Neuronal stem cell (in vitro differentiated cells): ENCODE measurements around the gene UBA6.

ENCODE experiments used
- DNase-seq: peaks from one replicate; pipeline ENCODE4 v3.0.0-alpha.2; 2013; ENCODE audit warnings: low spot score
- H2AFZ ChIP-seq: one replicate; pipeline ENCODE4 v1.6.1; 2013; ENCODE audit warnings: mild to moderate bottlenecking, low read length, inconsistent platforms
- H2AK5ac ChIP-seq: 2 replicates; pipeline ENCODE4 v1.6.1; 2013; ENCODE audit warnings: low read depth, mild to moderate bottlenecking, inconsistent platforms, low read length, moderate library complexity, mixed read lengths
- H2BK120ac ChIP-seq: 2 replicates; pipeline ENCODE4 v1.6.1; 2013; ENCODE audit warnings: low read depth, mild to moderate bottlenecking, inconsistent platforms, low read length, moderate library complexity, mixed read lengths
- H2BK12ac ChIP-seq: one replicate; pipeline ENCODE4 v1.6.1; 2013; ENCODE audit warnings: low read length, inconsistent platforms
- H2BK15ac ChIP-seq: 2 replicates; pipeline ENCODE4 v1.6.1; 2013; ENCODE audit warnings: mild to moderate bottlenecking, low read length, inconsistent platforms, mixed read lengths
- H2BK5ac ChIP-seq: one replicate; pipeline ENCODE4 v1.6.1; 2013; ENCODE audit warnings: inconsistent platforms, mild to moderate bottlenecking, low read length, moderate library complexity
- H3K14ac ChIP-seq: one replicate; pipeline ENCODE4 v1.6.1; 2013; ENCODE audit warnings: low read length, inconsistent platforms
- H3K18ac ChIP-seq: 2 replicates; pipeline ENCODE4 v1.6.1; 2013; ENCODE audit warnings: low read length, inconsistent platforms
- H3K23ac ChIP-seq: 2 replicates; pipeline ENCODE4 v1.6.1; 2013; ENCODE audit warnings: low read depth, mild to moderate bottlenecking, mixed read lengths, low read length, inconsistent platforms; ENCODE audit not compliant: poor library complexity
- H3K27ac ChIP-seq: replicated peaks from 3 replicates; pipeline ENCODE4 v1.5.1; 2013; ENCODE audit warnings: low read length, inconsistent platforms
- H3K27me3 ChIP-seq, 3 experiments: 2 replicates each; pipeline ENCODE4 v1.6.1; 2013; ENCODE audit warnings: low read length in 3 of 3, mild to moderate bottlenecking in 2 of 3, inconsistent platforms in 1 of 3, low read depth in 1 of 3, mixed read lengths in 1 of 3, moderate library complexity in 1 of 3; ENCODE audit not compliant: control insufficient read depth in 3 of 3, insufficient read depth in 3 of 3
- H3K36me3 ChIP-seq, 2 donors: replicated peaks in 1 of 2; 2 replicates each; pipeline ENCODE4 v1.6.1; 2013; ENCODE audit warnings: low read length in 2 of 2; ENCODE audit not compliant: control insufficient read depth in 2 of 2, insufficient read depth in 2 of 2
- H3K4ac ChIP-seq: 2 replicates; pipeline ENCODE4 v1.6.1; 2013; ENCODE audit warnings: inconsistent platforms, mild to moderate bottlenecking, low read length, moderate library complexity
- H3K4me1 ChIP-seq, 2 donors: 1 replicate in 1 of 2; 2 replicates in 1 of 2; pipeline ENCODE4 v1.6.1; 2013; ENCODE audit warnings: low read length in 2 of 2, low read depth in 1 of 2; ENCODE audit not compliant: control insufficient read depth in 2 of 2, insufficient read depth in 1 of 2
- H3K4me2 ChIP-seq: one replicate; pipeline ENCODE4 v1.6.1; 2013; ENCODE audit warnings: mild to moderate bottlenecking, low read length, inconsistent platforms; ENCODE audit not compliant: insufficient read depth, poor library complexity, severe bottlenecking
- H3K4me3 ChIP-seq, 2 donors: 2 replicates each; pipeline ENCODE4 v1.5.1; 2013; ENCODE audit warnings: low read length in 2 of 2, mild to moderate bottlenecking in 2 of 2, inconsistent platforms in 1 of 2, moderate library complexity in 1 of 2
- H3K79me1 ChIP-seq: one replicate; pipeline ENCODE4 v1.6.1; 2013; ENCODE audit warnings: low read depth, mild to moderate bottlenecking, inconsistent platforms, low read length, moderate library complexity
- H3K9ac ChIP-seq: one replicate; pipeline ENCODE4 v1.6.1; 2013; ENCODE audit warnings: mild to moderate bottlenecking, low read depth, low read length, inconsistent platforms; ENCODE audit not compliant: poor library complexity
- H3K9me3 ChIP-seq, 2 donors: replicated peaks in 1 of 2; 2 replicates each; pipeline versions ENCODE3 to v1.6.1; 2013; ENCODE audit warnings: low read length in 2 of 2, mild to moderate bottlenecking in 2 of 2, inconsistent platforms in 1 of 2, low read depth in 1 of 2, mixed read lengths in 1 of 2, moderate library complexity in 1 of 2; ENCODE audit not compliant: control insufficient read depth in 2 of 2, insufficient read depth in 1 of 2
- H4K8ac ChIP-seq: one replicate; pipeline ENCODE4 v1.6.1; 2013; ENCODE audit warnings: low read depth, mild to moderate bottlenecking, inconsistent platforms, low read length, moderate library complexity
- H4K91ac ChIP-seq: one replicate; pipeline ENCODE4 v1.6.1; 2013; ENCODE audit warnings: low read length, low read depth, mild to moderate bottlenecking, inconsistent platforms; ENCODE audit not compliant: poor library complexity
- WGBS, 2 donors: extraction: QIAGEN DNeasy Blood & Tissue Kit; methylation state at CpG; one replicate each; pipeline ENCODE4 v1.1.7; 2013; ENCODE audit warnings: missing lambda C conversion rate in 2 of 2, mixed read lengths in 1 of 2; ENCODE audit not compliant: insufficient read length in 2 of 2, insufficient replicate concordance in 1 of 2; ENCODE audit errors: extremely low coverage in 2 of 2; 5-methylcytosine and 5-hydroxymethylcytosine counted together

Gene UBA6

GRCh38 chr4:67723949-67724348 is 23.0 kb upstream of the UBA6 start:
- H2BK12ac ChIP-seq = no peak overlapping the region
- H3K18ac ChIP-seq = no peak overlapping the region
- no peak overlapping the region for H3K4me3 ChIP-seq
- H3K9me3 ChIP-seq = peaks cover 0 to 13% of the 10 kb centered on the region in 2 donors
- no peak overlapping the region for H4K8ac ChIP-seq
- no peak overlapping the region for H3K23ac ChIP-seq
- H3K9ac ChIP-seq = no peak overlapping the region
- peaks cover 0 to 22% of the 10 kb centered on the region in 2 donors for H3K36me3 ChIP-seq
- no peaks in the 10 kb centered on the region for H3K27me3 ChIP-seq
- H3K4ac ChIP-seq = no peak overlapping the region
- H2BK120ac ChIP-seq = no peak overlapping the region
- H3K79me1 ChIP-seq = no peaks in the 10 kb centered on the region
- WGBS, 2 donors = no CpG with 5 or more reads among the region's 10 CpGs
- H3K4me1 ChIP-seq = peaks cover 0 to 7% of the 10 kb centered on the region in 2 donors
- no peak overlapping the region for H2BK15ac ChIP-seq
- H2AK5ac ChIP-seq = no peak overlapping the region
- H2AFZ ChIP-seq = no peak overlapping the region
- H3K14ac ChIP-seq = no peak overlapping the region
- H3K27ac ChIP-seq = no peak overlapping the region
- no peak overlapping the region for H3K4me2 ChIP-seq
- no peak overlapping the region for H4K91ac ChIP-seq
- no peak overlapping the region for H2BK5ac ChIP-seq
- DNase-seq = no peak

- no peak overlapping the region for H3K4me3 ChIP-seq
- WGBS, 2 donors = no CpG with 5 or more reads among the region's 5 CpGs
Observed at GRCh38 chr4:67723341-67723740, 22.4 kb upstream of the UBA6 start.

GRCh38 chr4:67721770-67722597 is 21.0 kb upstream of the UBA6 start:
- no peak overlapping the region for H3K4me3 ChIP-seq
- H3K27ac ChIP-seq = no peak overlapping the region
- H2AK5ac ChIP-seq = no peak overlapping the region
- no peak overlapping the region for H3K9ac ChIP-seq
- H3K27me3 ChIP-seq = no peaks in the 10 kb centered on the region
- H4K91ac ChIP-seq = no peak overlapping the region
- H3K4me1 ChIP-seq = peaks cover 0 to 7% of the 10 kb centered on the region in 2 donors
- DNase-seq = no peak
- H3K23ac ChIP-seq = no peak overlapping the region
- H3K36me3 ChIP-seq = peaks cover 0 to 22% of the 10 kb centered on the region in 2 donors
- no peak overlapping the region for H2BK15ac ChIP-seq
- no peak overlapping the region for H2BK120ac ChIP-seq
- WGBS, 2 donors = no CpG with 5 or more reads among the region's 9 CpGs
- no peak overlapping the region for H2AFZ ChIP-seq
- no peak overlapping the region for H3K4ac ChIP-seq
- H3K14ac ChIP-seq = no peak overlapping the region
- H4K8ac ChIP-seq = no peak overlapping the region
- peaks cover 1% of the 10 kb centered on the region for H3K79me1 ChIP-seq
- H3K4me2 ChIP-seq = no peak overlapping the region
- peaks cover 0 to 11% of the 10 kb centered on the region in 2 donors for H3K9me3 ChIP-seq
- H2BK12ac ChIP-seq = no peak overlapping the region
- H3K18ac ChIP-seq = no peak overlapping the region
- no peak overlapping the region for H2BK5ac ChIP-seq

More at GRCh38 chr4:67723341-67723740, 22.4 kb upstream of the UBA6 start:
- Histone ChIP-seq H3K27me3 (no peaks in the 10 kb centered on the region), H2AK5ac (no peak overlapping the region), H3K18ac (peak overlapping the region; percentile 69), H2BK120ac (no peak overlapping the region), H2BK12ac (no peak overlapping the region), H3K14ac (peak overlapping the region; percentile 82), H4K8ac (no peak overlapping the region), H3K4me1 (peaks cover 0 to 7% of the 10 kb centered on the region in 2 donors), H4K91ac (no peak overlapping the region), H2BK5ac (no peak overlapping the region), H3K27ac (no peak overlapping the region), H3K4ac (no peak overlapping the region), H3K36me3 (peaks cover 0 to 22% of the 10 kb centered on the region in 2 donors), H3K9me3 (peaks cover 0 to 13% of the 10 kb centered on the region in 2 donors), H3K4me2 (no peak overlapping the region), H2AFZ (no peak overlapping the region), H3K9ac (peak overlapping the region; percentile 81), H3K23ac (no peak overlapping the region), H2BK15ac (no peak overlapping the region), H3K79me1 (peaks cover 1% of the 10 kb centered on the region)
- no peak for DNase-seq

GRCh38 chr4:67721315-67721769 is 20.4 kb upstream of the UBA6 start:
- no peak overlapping the region for H3K27ac ChIP-seq
- peaks cover 0 to 7% of the 10 kb centered on the region in 2 donors for H3K4me1 ChIP-seq
- peaks cover 0 to 11% of the 10 kb centered on the region in 2 donors for H3K9me3 ChIP-seq
- H4K91ac ChIP-seq = no peak overlapping the region
- H3K18ac ChIP-seq = no peak overlapping the region
- peaks cover 0 to 22% of the 10 kb centered on the region in 2 donors for H3K36me3 ChIP-seq
- no peak overlapping the region for H2BK5ac ChIP-seq
- H3K23ac ChIP-seq = no peak overlapping the region
- H2BK12ac ChIP-seq = no peak overlapping the region
- H2AK5ac ChIP-seq = no peak overlapping the region
- H3K79me1 ChIP-seq = peaks cover 1% of the 10 kb centered on the region
- H2AFZ ChIP-seq = no peak overlapping the region
- H4K8ac ChIP-seq = no peak overlapping the region
- no peak overlapping the region for H3K4ac ChIP-seq
- no peaks in the 10 kb centered on the region for H3K27me3 ChIP-seq
- DNase-seq = no peak
- H3K4me3 ChIP-seq = no peak overlapping the region
- H3K4me2 ChIP-seq = no peak overlapping the region
- H3K14ac ChIP-seq = no peak overlapping the region
- H2BK15ac ChIP-seq = no peak overlapping the region
- no peak overlapping the region for H3K9ac ChIP-seq
- no CpG with 5 or more reads among the region's 3 CpGs for WGBS, 2 donors
- H2BK120ac ChIP-seq = no peak overlapping the region
